GM12874 (cell line): ENCODE data around the gene STX3.

ENCODE experiments used
- TF ChIP-seq, protein P1 (sequence below): IDR thresholded peaks from 2 replicates; pipeline ENCODE4 v1.5.1; 2011; ENCODE audit warnings: low read depth, mild to moderate bottlenecking, control low read depth, low read length, moderate library complexity; ENCODE audit not compliant: insufficient read depth

The STX3 gene

DNA sequence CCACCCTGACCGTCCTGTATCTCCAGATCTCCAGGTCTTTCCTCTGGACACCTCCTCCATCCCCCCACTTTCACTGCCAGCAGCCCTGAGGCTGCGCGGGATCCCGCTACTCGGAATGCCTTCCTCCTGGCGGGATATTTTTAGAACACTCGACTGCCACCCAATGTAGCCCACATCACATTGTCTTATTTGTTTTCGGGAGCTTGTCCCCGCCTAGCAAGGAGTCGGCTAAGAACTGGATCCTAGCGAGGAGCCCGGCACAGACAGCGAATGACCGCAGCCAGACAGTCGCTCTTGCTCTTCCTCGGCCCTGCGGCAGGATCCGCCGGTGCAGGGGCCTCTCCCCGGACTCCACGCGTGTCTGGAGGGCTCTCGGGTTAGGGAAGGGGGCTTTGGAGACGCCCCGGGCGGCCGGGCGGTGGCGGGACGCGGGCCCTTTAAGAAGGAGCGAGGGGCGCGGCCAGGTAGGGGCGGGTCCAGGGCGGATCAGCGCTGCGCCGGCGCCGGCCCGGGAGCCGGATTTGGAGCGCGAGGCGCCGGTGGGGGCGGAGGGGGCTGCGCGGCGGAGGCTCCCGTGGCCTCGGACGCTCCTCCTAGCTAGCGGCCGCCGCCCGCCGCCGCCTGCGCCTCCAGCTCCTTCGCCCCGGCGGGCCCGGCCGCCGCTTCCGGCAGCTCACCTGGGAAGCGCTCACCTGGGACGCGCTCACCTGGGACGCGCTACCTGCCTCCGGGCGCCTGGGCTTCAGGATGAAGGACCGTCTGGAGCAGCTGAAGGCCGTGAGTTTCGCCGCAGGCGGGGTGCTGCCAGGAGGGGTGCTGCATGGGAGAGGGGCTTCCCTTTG is at the start of gene STX3:
Gene STX3, plus strand, starts transcription at position 518 of the 842 bp plus-strand sequence. Its CDS starts 230 bp downstream, at position 748.
- TF ChIP-seq, protein P1, sequence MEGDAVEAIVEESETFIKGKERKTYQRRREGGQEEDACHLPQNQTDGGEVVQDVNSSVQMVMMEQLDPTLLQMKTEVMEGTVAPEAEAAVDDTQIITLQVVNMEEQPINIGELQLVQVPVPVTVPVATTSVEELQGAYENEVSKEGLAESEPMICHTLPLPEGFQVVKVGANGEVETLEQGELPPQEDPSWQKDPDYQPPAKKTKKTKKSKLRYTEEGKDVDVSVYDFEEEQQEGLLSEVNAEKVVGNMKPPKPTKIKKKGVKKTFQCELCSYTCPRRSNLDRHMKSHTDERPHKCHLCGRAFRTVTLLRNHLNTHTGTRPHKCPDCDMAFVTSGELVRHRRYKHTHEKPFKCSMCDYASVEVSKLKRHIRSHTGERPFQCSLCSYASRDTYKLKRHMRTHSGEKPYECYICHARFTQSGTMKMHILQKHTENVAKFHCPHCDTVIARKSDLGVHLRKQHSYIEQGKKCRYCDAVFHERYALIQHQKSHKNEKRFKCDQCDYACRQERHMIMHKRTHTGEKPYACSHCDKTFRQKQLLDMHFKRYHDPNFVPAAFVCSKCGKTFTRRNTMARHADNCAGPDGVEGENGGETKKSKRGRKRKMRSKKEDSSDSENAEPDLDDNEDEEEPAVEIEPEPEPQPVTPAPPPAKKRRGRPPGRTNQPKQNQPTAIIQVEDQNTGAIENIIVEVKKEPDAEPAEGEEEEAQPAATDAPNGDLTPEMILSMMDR: no peak

DNA sequence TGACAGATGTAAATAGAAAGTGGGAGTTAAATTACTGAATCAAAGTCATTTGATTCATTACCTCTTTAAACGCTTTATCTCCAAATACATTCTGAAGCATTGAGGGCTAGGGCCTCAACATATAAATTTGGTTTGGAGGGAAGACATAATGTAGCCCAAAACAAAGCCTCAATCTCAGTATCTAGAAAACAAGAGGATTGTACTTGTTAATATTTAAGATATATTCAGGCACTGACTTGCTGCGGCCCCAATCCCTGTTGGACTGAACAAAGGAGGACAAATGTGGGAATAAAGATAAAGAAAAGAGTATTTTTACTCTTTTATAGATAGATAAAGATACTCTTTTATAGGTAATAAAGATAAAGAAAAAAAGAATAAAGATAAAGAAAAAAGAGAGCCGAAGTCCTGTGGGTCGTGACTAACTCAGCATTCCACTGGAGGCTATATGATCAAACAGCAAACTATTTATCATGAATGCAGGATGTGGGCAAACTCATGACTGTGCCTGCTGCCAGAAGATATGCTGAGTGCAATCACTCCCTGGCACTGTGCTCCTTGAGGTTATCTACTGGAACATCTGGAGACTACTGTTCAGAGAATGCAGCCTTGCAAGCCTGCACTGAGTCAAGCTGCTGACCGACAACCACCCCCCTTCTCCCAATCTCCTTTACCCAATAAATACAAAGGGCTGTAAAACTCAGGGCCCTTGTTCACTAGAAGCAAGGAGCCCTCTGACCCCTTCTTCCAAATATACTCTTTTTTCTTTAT is 48.5 kb upstream of the STX3 start:
- TF ChIP-seq, protein P1: no peak

DNA sequence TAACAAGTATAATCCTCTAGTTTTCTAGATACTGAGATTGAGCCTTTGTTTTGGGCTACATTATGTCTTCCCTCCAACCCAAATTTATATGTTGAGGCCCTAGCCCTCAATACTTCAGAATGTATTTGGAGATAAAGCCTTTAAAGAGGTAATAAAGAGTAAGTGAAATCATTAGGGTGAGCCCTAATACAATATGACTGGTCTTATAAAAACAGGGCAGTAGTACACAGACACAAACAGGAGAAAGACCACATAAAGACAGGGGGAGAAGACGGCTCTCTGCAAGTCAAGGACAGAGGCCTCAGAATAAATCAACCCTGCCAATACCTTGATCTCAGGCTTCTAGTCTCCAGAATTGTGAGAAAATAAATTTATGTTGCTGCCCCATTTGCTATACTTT is 47.8 kb upstream of the STX3 start:
- TF ChIP-seq, protein P1: no peak

DNA sequence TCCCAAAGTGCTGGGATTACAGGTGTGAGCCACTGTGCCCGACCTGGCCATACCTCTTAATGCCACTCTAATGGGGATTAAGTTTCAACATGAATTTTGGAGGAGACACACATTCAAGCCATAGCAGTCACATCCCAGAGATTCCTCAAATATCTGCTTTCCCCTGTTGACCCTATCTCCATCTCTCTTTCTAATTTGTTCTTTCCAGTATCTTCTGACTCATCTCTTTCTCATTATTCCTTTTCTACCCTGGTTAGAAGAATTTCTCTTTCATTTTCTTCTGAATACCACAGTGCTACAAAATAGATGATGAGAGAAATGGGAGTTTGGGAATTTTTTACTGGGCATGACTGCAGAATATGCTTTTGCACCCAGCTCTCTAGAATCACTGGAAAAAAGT is 46.6 kb upstream of the STX3 start:
- TF ChIP-seq, protein P1: no peak

DNA sequence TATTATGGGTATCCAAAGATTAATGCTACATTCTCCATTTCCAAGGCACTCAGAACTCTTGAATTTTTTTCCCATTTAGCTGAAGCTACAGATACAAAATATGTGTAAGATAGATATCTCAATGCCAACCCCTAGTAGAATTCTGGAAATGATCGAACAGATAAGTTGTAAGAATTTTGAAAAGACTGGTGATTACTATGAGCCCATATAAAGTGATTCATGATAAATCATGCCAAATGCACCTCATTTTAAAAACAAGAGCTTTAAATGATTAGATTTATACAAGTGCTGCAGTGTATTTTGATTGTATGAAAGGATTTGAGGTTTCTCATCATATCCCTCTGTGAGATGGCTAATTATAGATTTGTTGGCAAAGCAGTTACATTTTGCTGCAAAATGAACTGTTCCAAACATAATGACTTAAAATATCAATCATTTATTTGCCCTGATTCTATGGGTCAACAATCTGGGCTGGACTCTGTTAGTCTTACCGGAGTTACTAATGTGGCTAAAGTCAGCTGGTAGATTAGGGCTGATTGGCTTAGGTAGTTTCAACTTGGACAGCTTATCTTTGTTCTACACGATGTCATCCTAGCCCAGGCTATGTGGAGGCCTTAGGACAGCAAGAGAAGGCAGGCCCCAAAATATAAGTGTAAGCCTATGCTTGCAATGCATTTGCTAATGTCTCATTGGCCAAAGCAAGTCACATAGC is 44.9 kb upstream of the STX3 start:
- TF ChIP-seq, protein P1: no peak

DNA sequence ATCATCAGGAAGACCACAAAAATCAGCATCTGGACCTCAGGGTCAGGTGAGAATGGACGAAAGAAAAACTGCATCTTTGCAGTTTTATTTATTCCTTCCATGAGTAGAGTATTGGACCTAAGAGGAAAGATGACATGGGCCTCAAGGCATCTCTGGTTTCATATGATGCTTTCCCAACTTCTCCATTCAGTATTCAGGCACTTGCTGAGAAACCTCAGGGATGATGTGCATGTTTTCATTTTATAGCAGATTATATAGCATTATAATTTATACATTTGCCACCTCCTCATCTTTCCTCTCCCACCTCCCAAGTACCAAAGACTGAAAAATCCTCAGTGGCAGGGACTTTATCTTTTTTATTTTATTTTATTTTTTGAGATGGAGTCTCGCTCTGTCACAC is 41.4 kb upstream of the STX3 start, which contains the start of gene OR10V1:
Gene OR10V1, minus strand, starts transcription at position 101 of the 400 bp plus-strand sequence. Its CDS starts 0 bp downstream, at position 101.
- TF ChIP-seq, protein P1: no peak

DNA sequence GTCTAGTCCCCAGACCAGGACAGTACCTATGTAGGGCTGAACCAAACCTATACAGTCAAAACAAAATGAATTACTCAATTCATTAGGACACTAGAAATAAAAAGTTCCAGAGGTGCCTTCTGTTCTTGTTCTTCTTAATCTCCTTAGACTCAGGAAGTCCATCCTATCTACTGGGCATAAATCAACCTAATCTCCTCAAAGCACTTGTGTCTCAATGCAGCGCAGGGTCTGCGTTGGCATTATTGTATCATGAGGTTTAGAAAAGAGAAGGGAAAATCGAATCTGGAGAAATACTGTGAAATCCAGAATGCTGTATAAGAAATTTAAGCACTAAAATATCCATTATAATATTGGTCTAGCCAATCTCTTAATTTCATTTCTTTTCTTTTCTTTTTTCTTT is 39.1 kb upstream of the STX3 start:
- TF ChIP-seq, protein P1: no peak
